Activated CD4-positive, alpha-beta T cell treated with anti-CD3 and anti-CD28 coated beads, Interleukin-2, amount 10 ng/mL, durations not matched to agents 24 days and 14 days (primary cell): Measurements from ENCODE around the gene ASAH2B. TPM values are rescaled to one million over a fixed set of nuclear protein-coding genes. Genes with fewer than 3 reads are reported as not detected.
A peak's percentile ranks its signal among the peaks of the same experiment; 100 is the strongest.
"Not testable (repeated sequence)": the region's sequence is repeated elsewhere in the genome, so short reads cannot be mapped to it uniquely, and the experiment has no call there.

Experiments
- DNase-seq: peaks from one replicate; pipeline ENCODE4 v3.0.0; 2022
- H3K27ac Mint-ChIP-seq: one replicate; pipeline ENCODE4 v1.8.0; 2022; ENCODE audit warnings: mild to moderate bottlenecking, mixed read lengths
- H3K27me3 Mint-ChIP-seq: one replicate; pipeline ENCODE4 v1.8.0; 2022; ENCODE audit warnings: mixed read lengths
- H3K36me3 Mint-ChIP-seq: one replicate; pipeline ENCODE4 v1.8.0; 2022; ENCODE audit warnings: low read depth, mild to moderate bottlenecking, mixed read lengths
- H3K4me1 Mint-ChIP-seq: one replicate; pipeline ENCODE4 v1.8.0; 2021; ENCODE audit warnings: mixed read lengths
- H3K4me3 Mint-ChIP-seq: one replicate; pipeline ENCODE4 v1.8.0; 2022; ENCODE audit warnings: mild to moderate bottlenecking, moderate library complexity, mixed read lengths
- H3K9me3 Mint-ChIP-seq: one replicate; pipeline ENCODE4 v1.8.0; 2021; ENCODE audit warnings: mixed read lengths
- intact Hi-C: fragments of 100-400 bp; cut with micrococcal nuclease; formaldehyde crosslinking; loops from one replicate; pipeline ENCODE4 v1.15.1; 2023
- total RNA-seq: library from RNA; stranded (reverse); gene quantifications from 2 replicates; pipeline ENCODE4 v1.2.3, GENCODE V29; 2022

ASAH2B gene
- total RNA-seq: 2.7 and 4.5 TPM in 2 replicates

DNA sequence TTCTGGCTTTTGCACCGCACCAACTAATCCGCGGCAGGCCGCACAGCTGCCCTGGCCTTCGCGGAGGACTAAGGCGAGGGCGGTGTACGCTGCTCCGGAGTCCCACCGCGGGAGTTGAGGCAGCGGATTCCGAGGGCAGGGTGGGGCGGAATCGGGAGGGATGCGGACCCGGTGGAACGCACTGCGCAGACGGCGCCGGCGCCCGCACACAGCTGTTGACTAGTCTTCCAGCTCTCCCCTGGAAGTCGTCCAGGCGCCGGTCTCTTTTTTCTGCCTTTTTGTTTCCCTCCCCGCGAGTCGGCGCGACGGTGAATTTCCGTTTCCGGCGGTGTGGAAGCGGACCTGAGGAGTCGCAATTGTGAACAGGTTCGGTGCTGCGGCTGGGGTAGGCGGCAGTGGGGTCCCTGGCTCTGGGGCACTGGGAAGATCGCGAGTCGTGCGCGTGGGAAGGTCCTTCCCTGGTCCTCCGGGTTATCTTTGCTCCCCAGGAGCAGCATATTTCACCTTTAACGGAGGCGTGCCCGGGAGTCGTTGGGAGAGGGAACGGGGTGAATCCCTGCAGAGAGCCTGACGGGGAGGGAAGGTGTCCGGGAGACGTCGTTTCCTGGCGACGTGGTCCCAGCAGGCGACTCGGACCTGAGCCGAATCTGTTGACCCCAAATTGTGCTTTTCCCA is at the start of gene ASAH2B:
Gene ASAH2B (plus strand): TSS at position 319 of the 675 bp plus-strand sequence. CDS start 5,195 bp downstream, outside the sequence.
- peaks cover 18% of the 10 kb centered on the region for H3K27me3 Mint-ChIP-seq
- peaks cover 12% of the 10 kb centered on the region for H3K4me1 Mint-ChIP-seq
- no peaks in the 10 kb centered on the region for H3K36me3 Mint-ChIP-seq
- peak within 1 kb of the TSS; percentile 90 for H3K4me3 Mint-ChIP-seq
- DNase-seq: peak; percentile 92
- H3K9me3 Mint-ChIP-seq: no peaks in the 10 kb centered on the region
- H3K27ac Mint-ChIP-seq: peak within 1 kb of the TSS; percentile 84
- intact Hi-C loops: loop anchor here (10.0 kb wide), 1 partner anchor 105 kb away; no protein-coding TSS in a partner anchor

GRCh38 chr10:50697819-50698218 is 41.9 kb upstream of the ASAH2B start:
- H3K36me3 Mint-ChIP-seq, H3K9me3 Mint-ChIP-seq, H3K4me1 Mint-ChIP-seq, H3K4me3 Mint-ChIP-seq, H3K27ac Mint-ChIP-seq, DNase-seq, intact Hi-C loops, H3K27me3 Mint-ChIP-seq: not testable (repeated sequence)

- H3K27ac Mint-ChIP-seq, H3K4me3 Mint-ChIP-seq, H3K27me3 Mint-ChIP-seq, DNase-seq, H3K36me3 Mint-ChIP-seq, intact Hi-C loops, H3K4me1 Mint-ChIP-seq, H3K9me3 Mint-ChIP-seq: not testable (repeated sequence)
Measured at GRCh38 chr10:50701947-50702346, 37.8 kb upstream of the ASAH2B start.

DNA sequence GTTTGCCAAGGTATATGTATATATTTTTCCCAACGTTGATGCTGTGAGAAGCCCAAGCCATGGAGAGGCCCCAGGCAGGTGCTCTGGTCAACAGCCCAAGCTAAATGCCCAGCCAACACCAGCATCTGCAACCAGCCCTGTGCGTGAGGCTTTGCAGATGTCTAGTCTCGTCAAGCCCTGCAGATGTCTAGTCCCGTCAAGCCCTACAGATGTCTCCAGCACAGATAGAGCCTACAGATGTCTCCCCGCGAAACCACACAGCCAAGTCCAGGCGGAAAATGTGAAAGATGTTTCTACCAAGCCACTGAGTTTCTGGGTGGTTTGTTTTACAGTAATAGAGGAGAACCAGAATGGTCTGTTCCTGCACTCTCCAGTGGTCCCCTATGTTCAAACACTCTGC is 36.7 kb upstream of the ASAH2B start:
- H3K27me3 Mint-ChIP-seq, H3K4me1 Mint-ChIP-seq, H3K4me3 Mint-ChIP-seq, intact Hi-C loops, DNase-seq, H3K9me3 Mint-ChIP-seq, H3K36me3 Mint-ChIP-seq, H3K27ac Mint-ChIP-seq: not testable (repeated sequence)

DNA sequence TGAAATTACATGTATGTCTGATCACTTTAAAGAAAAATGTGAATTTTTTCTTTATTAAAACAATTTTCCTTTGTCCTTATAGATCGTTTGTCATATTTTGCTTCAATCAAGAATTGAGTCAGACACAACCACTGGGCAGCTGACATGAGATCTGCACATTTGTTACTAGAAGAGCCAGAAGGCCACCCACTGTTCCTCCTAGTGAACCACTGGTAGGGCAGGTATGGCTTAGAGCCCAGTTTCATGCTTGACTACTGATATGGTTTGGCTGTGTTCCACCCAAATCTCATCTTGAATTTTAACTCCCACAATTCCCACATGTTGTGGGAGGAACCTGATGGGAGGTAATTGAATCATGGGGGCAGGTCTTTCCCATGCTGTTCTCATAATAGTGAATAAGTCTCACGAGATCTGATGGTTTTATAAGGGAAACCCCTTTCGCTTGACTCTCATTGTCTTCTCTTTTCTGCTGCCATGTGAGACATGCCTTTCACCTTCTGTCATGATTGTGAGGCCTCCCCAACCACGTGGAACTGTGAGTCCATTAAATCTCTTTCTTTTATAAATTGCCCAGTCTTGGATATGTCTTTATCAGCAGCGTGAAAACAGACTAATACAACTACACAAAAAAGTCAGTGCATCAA is 35.2 kb upstream of the ASAH2B start:
- not testable (repeated sequence) for H3K4me1 Mint-ChIP-seq

DNA sequence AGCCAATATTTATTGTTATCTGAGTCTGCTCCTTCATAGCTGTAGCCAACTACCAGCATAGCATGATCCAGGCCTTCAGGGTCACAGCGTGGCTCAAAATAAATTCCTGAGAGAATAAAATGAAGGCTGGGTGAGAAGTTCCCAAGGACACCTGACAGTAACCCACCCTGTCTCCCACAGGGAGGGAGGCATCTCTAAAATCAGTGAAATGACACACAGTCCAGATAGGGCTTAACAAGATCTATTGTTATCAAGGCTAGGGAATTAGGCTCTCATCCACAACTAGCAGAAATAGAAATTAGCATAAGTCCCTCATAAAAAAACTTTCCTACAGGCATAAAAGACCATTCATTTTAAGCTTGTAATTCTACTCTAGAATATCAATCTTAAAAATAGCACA is 33.7 kb upstream of the ASAH2B start:
- H3K4me3 Mint-ChIP-seq, H3K27ac Mint-ChIP-seq, H3K36me3 Mint-ChIP-seq, intact Hi-C loops, DNase-seq, H3K27me3 Mint-ChIP-seq, H3K4me1 Mint-ChIP-seq, H3K9me3 Mint-ChIP-seq: not testable (repeated sequence)

More for the DNA sequence above, 35.2 kb upstream of the ASAH2B start:
- DNase-seq, H3K9me3 Mint-ChIP-seq, H3K27me3 Mint-ChIP-seq, intact Hi-C loops, H3K27ac Mint-ChIP-seq, H3K36me3 Mint-ChIP-seq, H3K4me3 Mint-ChIP-seq: not testable (repeated sequence)

GRCh38 chr10:50710241-50710640 is 29.5 kb upstream of the ASAH2B start:
- H3K4me1 Mint-ChIP-seq, H3K27ac Mint-ChIP-seq, intact Hi-C loops, H3K36me3 Mint-ChIP-seq, H3K9me3 Mint-ChIP-seq, DNase-seq, H3K4me3 Mint-ChIP-seq, H3K27me3 Mint-ChIP-seq: not testable (repeated sequence)

GRCh38 chr10:50723812-50724211 is 15.9 kb upstream of the ASAH2B start:
- H3K4me1 Mint-ChIP-seq, H3K9me3 Mint-ChIP-seq, intact Hi-C loops, DNase-seq, H3K27ac Mint-ChIP-seq, H3K4me3 Mint-ChIP-seq, H3K36me3 Mint-ChIP-seq: not testable (repeated sequence)
- H3K27me3 Mint-ChIP-seq: peaks cover 34% of the 10 kb centered on the region

GRCh38 chr10:50728112-50728511 is 11.6 kb upstream of the ASAH2B start:
- H3K4me1 Mint-ChIP-seq, H3K36me3 Mint-ChIP-seq, intact Hi-C loops, H3K27ac Mint-ChIP-seq, H3K4me3 Mint-ChIP-seq, H3K9me3 Mint-ChIP-seq, DNase-seq: not testable (repeated sequence)
- peaks cover 36% of the 10 kb centered on the region for H3K27me3 Mint-ChIP-seq

GRCh38 chr10:50738987-50739617 is 634 bp upstream of the ASAH2B start:
- not testable (repeated sequence) for H3K9me3 Mint-ChIP-seq
- intact Hi-C loops: loop anchor here (10.0 kb wide), 1 partner anchor 104 kb away; no protein-coding TSS in a partner anchor
- peak overlapping the region; percentile 84 for H3K27ac Mint-ChIP-seq

DNA sequence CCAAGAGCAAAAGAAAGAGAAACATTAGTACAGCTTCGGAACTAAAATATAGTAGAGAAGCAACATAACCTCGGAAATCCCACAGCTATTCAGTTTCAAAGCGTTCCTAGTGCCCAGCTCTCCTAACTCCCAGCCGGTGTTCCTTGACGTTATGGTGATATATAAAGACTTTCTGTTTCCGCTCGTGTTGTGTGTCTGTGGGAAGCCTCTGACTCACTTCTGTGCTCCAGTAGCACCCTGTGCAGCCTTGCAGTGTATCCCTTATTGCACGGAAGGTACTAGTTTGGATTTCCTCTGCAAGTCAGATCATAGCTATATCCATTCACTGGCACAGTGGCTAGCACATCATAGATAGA is 535 bp downstream of the ASAH2B start:
- peak; percentile 71 for DNase-seq
- Mint-ChIP-seq H3K9me3 (no peaks in the 10 kb centered on the region), H3K4me1 (peaks cover 12% of the 10 kb centered on the region), H3K36me3 (no peaks in the 10 kb centered on the region), H3K27ac (peak overlapping the region; percentile 84), H3K4me3 (peak overlapping the region; percentile 90), H3K27me3 (peaks cover 16% of the 10 kb centered on the region)
- intact Hi-C loops: no loop called here

More at GRCh38 chr10:50738987-50739617, 634 bp upstream of the ASAH2B start:
- DNase-seq, H3K36me3 Mint-ChIP-seq: not testable (repeated sequence)
- peaks cover 24% of the 10 kb centered on the region for H3K27me3 Mint-ChIP-seq
- peaks cover 12% of the 10 kb centered on the region for H3K4me1 Mint-ChIP-seq
- peak overlapping the region; percentile 90 for H3K4me3 Mint-ChIP-seq

DNA sequence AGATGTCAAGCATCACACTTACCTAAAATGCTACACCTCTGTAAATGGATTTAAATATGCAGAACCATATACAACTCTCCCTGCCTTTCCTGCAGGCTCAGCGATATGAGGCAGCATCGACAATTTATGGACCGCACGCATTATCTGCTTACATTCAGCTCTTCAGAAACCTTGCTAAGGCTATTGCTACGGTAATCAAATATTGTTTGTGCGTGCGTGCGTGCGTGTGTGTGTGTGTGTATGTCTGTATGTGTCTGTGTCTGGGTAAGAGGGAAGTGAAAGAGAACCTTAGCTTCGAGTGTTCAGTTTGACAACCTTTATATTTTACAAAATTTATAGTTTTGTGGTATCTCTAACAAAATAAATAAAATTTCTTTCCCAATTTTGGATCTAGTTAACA is 3.1 kb downstream of the ASAH2B start:
- H3K27ac Mint-ChIP-seq, intact Hi-C loops, H3K4me3 Mint-ChIP-seq, DNase-seq, H3K9me3 Mint-ChIP-seq, H3K36me3 Mint-ChIP-seq, H3K27me3 Mint-ChIP-seq: not testable (repeated sequence)
- H3K4me1 Mint-ChIP-seq: peaks cover 12% of the 10 kb centered on the region

GRCh38 chr10:50766774-50767513 is 27.2 kb downstream of the ASAH2B start:
- H3K36me3 Mint-ChIP-seq, DNase-seq, intact Hi-C loops, H3K4me1 Mint-ChIP-seq, H3K9me3 Mint-ChIP-seq, H3K27me3 Mint-ChIP-seq, H3K27ac Mint-ChIP-seq, H3K4me3 Mint-ChIP-seq: not testable (repeated sequence)

GRCh38 chr10:50772042-50772441 is 32.3 kb downstream of the ASAH2B start:
- H3K36me3 Mint-ChIP-seq, H3K27me3 Mint-ChIP-seq, H3K4me3 Mint-ChIP-seq, H3K4me1 Mint-ChIP-seq, DNase-seq, H3K27ac Mint-ChIP-seq, H3K9me3 Mint-ChIP-seq, intact Hi-C loops: not testable (repeated sequence)
